Stimulated activated CD8-positive, alpha-beta memory T cell treated with anti-CD3 and anti-CD28 coated beads, Interleukin-15, amount 100 ng/mL, for 48 hours (primary cell): ENCODE measurements around the gene NCSTN.
"Not testable (repeated sequence)": the region's sequence is repeated elsewhere in the genome, so short reads cannot be mapped to it uniquely, and the experiment has no call there.

Experiments
- DNase-seq, 2 donors: peaks; one replicate each; pipeline ENCODE4 v3.0.0-alpha.2; 2020; ENCODE audit warnings: low read depth in 2 of 2

NCSTN gene

GRCh38 chr1:160371346-160371631, 28.1 kb downstream of the NCSTN start:
- DNase-seq = no peak

GRCh38 chr1:160371756-160372155, 28.6 kb downstream of the NCSTN start:
- DNase-seq = no peak

GRCh38 chr1:160373696-160374095, 30.5 kb downstream of the NCSTN start:
- DNase-seq = no peak

GRCh38 chr1:160374306-160375110, 31.3 kb downstream of the NCSTN start:
- no peak for DNase-seq

- no peak for DNase-seq
Observed at GRCh38 chr1:160375788-160376524, 32.8 kb downstream of the NCSTN start.

GRCh38 chr1:160376525-160377131, 33.4 kb downstream of the NCSTN start:
- DNase-seq = no peak

GRCh38 chr1:160377585-160378206, 34.5 kb downstream of the NCSTN start:
- DNase-seq = no peak

- DNase-seq = not testable (repeated sequence)
Observed at GRCh38 chr1:160384812-160385211, 41.6 kb downstream of the NCSTN start.

- not testable (repeated sequence) for DNase-seq
Observed at GRCh38 chr1:160388406-160388805, 45.2 kb downstream of the NCSTN start.

GRCh38 chr1:160394673-160395072, 51.5 kb downstream of the NCSTN start:
- DNase-seq = no peak

GRCh38 chr1:160397651-160398050, 54.5 kb downstream of the NCSTN start:
- DNase-seq = no peak

GRCh38 chr1:160398823-160399222, 55.6 kb downstream of the NCSTN start:
- no peak for DNase-seq

GRCh38 chr1:160399544-160400222, 56.5 kb downstream of the NCSTN start:
- DNase-seq = no peak

GRCh38 chr1:160400223-160400645, 57.1 kb downstream of the NCSTN start, which contains the start of gene VANGL2:
Gene VANGL2 (plus strand): TSS chr1:160400564. CDS start chr1:160415838, 15,274 bp downstream.
- DNase-seq = peak in 1 of 2 donors; percentile 20

- no peak for DNase-seq
Observed at GRCh38 chr1:160400646-160401486, 57.7 kb downstream of the NCSTN start.

- no peak for DNase-seq
Observed at GRCh38 chr1:160401487-160401805, 58.3 kb downstream of the NCSTN start.

- no peak for DNase-seq
Observed at GRCh38 chr1:160402001-160402795, 59.0 kb downstream of the NCSTN start.

- no peak for DNase-seq
Observed at GRCh38 chr1:160403244-160403643, 60.1 kb downstream of the NCSTN start.

GRCh38 chr1:160404094-160404493, 60.9 kb downstream of the NCSTN start:
- DNase-seq = no peak

- DNase-seq = no peak
Observed at GRCh38 chr1:160405331-160405877, 62.2 kb downstream of the NCSTN start.
